H1 (cell line): ENCODE measurements around the gene PORCN. TPM values are rescaled to one million over a fixed set of nuclear protein-coding genes. Genes with fewer than 3 reads are reported as not detected.

ENCODE experiments used
- CTCF ChIA-PET: fragments of 300-600 bp; sonication (Branson Sonifier 250); formaldehyde crosslinking; loops from one replicate; lab custom pipeline; 2021; ENCODE audit not compliant: partially characterized antibody; lab: Charles Lee
- POLR2A ChIA-PET: fragments of 300-600 bp; sonication (Branson Sonifier 250); formaldehyde crosslinking; loops from one replicate; lab custom pipeline; 2021; ENCODE audit warnings: inconsistent platforms; ENCODE audit not compliant: partially characterized antibody; lab: Charles Lee
- DNase-seq, 2 experiments: peaks; one replicate each; pipeline versions ENCODE4 v3.0.0 to v3.0.0-alpha.2; 2010 to 2022; ENCODE audit warnings: low spot score in 2 of 2, low read depth in 1 of 2, mixed read lengths in 1 of 2
- FAIRE-seq: peaks from 2 replicates; lab custom pipeline; 2011; peaks lifted over from hg19 to GRCh38; lab: Jason Lieb, UNC
- H2AFZ ChIP-seq: 2 replicates; pipeline ENCODE4 v1.8.1; 2012; ENCODE audit warnings: low read length, inconsistent platforms
- H2AK5ac ChIP-seq: 2 replicates; pipeline ENCODE4 v1.6.1; 2013; ENCODE audit warnings: low read depth, low read length
- H2BK120ac ChIP-seq: replicated peaks from 2 replicates; pipeline ENCODE3; 2013; ENCODE audit warnings: low read depth, low read length, inconsistent platforms
- H2BK12ac ChIP-seq: 2 replicates; pipeline ENCODE4 v1.6.1; 2013; ENCODE audit warnings: low read depth, low read length
- H2BK15ac ChIP-seq: 2 replicates; pipeline ENCODE4 v1.6.1; 2013; ENCODE audit warnings: low read length
- H2BK20ac ChIP-seq: 2 replicates; pipeline ENCODE4 v1.6.1; 2013; ENCODE audit warnings: low read length
- H2BK5ac ChIP-seq: 2 replicates; pipeline ENCODE4 v1.6.1; 2013; ENCODE audit warnings: low read depth, low read length
- H3K14ac ChIP-seq: 2 replicates; pipeline ENCODE4 v1.6.1; 2013; ENCODE audit warnings: inconsistent platforms; ENCODE audit not compliant: insufficient read length
- H3K18ac ChIP-seq: 2 replicates; pipeline ENCODE4 v1.6.1; 2013; ENCODE audit warnings: low read length; ENCODE audit errors: extremely low read depth
- H3K23ac ChIP-seq: 2 replicates; pipeline ENCODE4 v1.6.1; 2013; ENCODE audit warnings: inconsistent platforms; ENCODE audit not compliant: insufficient read length
- H3K23me2 ChIP-seq: 2 replicates; pipeline ENCODE4 v1.6.1; 2013; ENCODE audit warnings: low read depth, low read length
- H3K27ac ChIP-seq: 2 replicates; pipeline ENCODE4 v1.6.1; 2011; ENCODE audit warnings: low read depth, low read length, inconsistent platforms
- H3K27me3 ChIP-seq, 4 experiments: replicated peaks in 1 of 4; 1 replicate in 1 of 4; 2 replicates in 3 of 4; pipeline versions ENCODE4 v1.6.1 to v1.8.1; 2011 to 2013; ENCODE audit warnings: low read length in 3 of 4, mild to moderate bottlenecking in 3 of 4, inconsistent platforms in 2 of 4, mixed read lengths in 2 of 4, moderate library complexity in 1 of 4; ENCODE audit not compliant: control insufficient read depth in 3 of 4, insufficient read depth in 3 of 4; ENCODE audit errors: extremely low read depth in 1 of 4
- H3K36me3 ChIP-seq, 4 experiments: 2 replicates each; pipeline versions ENCODE4 v1.6.1 to v1.8.1; 2011 to 2013; ENCODE audit warnings: mild to moderate bottlenecking in 4 of 4, low read length in 3 of 4, moderate library complexity in 2 of 4, control low read depth in 1 of 4, inconsistent platforms in 1 of 4; ENCODE audit not compliant: insufficient read depth in 4 of 4, control insufficient read depth in 2 of 4
- H3K4ac ChIP-seq: replicated peaks from 2 replicates; pipeline ENCODE3; 2013; ENCODE audit warnings: low read length, low read depth, mixed read lengths, inconsistent platforms; ENCODE audit not compliant: insufficient read length
- H3K4me1 ChIP-seq, 4 experiments: replicated peaks in 1 of 4; 1 replicate in 1 of 4; 2 replicates in 3 of 4; pipeline versions ENCODE4 v1.6.1 to v1.8.1; 2011 to 2013; ENCODE audit warnings: low read length in 3 of 4, inconsistent platforms in 2 of 4, mixed read lengths in 1 of 4; ENCODE audit not compliant: insufficient read depth in 4 of 4, control insufficient read depth in 3 of 4
- H3K4me2 ChIP-seq, 2 experiments: 2 replicates each; pipeline versions ENCODE4 v1.6.1 to v1.8.1; 2011 to 2013; ENCODE audit warnings: low read depth in 2 of 2, low read length in 2 of 2, control low read depth in 1 of 2, inconsistent platforms in 1 of 2, mild to moderate bottlenecking in 1 of 2; ENCODE audit not compliant: insufficient read depth in 1 of 2
- H3K4me3 ChIP-seq, 4 experiments: fragments of 200-600, 300-600 bp in 1 of 4; sonication (generic), shearing (Covaris generic), sonication (Bioruptor Twin) in 1 of 4; 2 replicates each; pipeline versions ENCODE4 v1.5.1 to v1.8.1; 2011 to 2016; ENCODE audit warnings: low read length in 4 of 4, low read depth in 3 of 4, control low read depth in 2 of 4, inconsistent platforms in 2 of 4, mild to moderate bottlenecking in 2 of 4, mixed read lengths in 1 of 4, moderate library complexity in 1 of 4; ENCODE audit not compliant: insufficient read depth in 2 of 4; ENCODE audit errors: extremely low read depth in 1 of 4
- H3K56ac ChIP-seq: replicated peaks from 2 replicates; pipeline ENCODE3; 2013; ENCODE audit warnings: low read depth, mild to moderate bottlenecking, mixed read lengths, low read length, inconsistent platforms; ENCODE audit not compliant: insufficient read length
- H3K79me1 ChIP-seq: 2 replicates; pipeline ENCODE4 v1.6.1; 2013; ENCODE audit warnings: low read depth, low read length, control low read depth
- H3K79me2 ChIP-seq, 2 experiments: 2 replicates each; pipeline versions ENCODE4 v1.6.1 to v1.8.1; 2012 to 2013; ENCODE audit warnings: low read length in 2 of 2, mild to moderate bottlenecking in 2 of 2, inconsistent platforms in 1 of 2; ENCODE audit not compliant: insufficient read depth in 2 of 2, control insufficient read depth in 1 of 2
- H3K9ac ChIP-seq, 4 experiments: replicated peaks in 1 of 4; 1 replicate in 1 of 4; 2 replicates in 3 of 4; pipeline versions ENCODE4 v1.6.1 to v1.8.1; 2011 to 2013; ENCODE audit warnings: low read depth in 3 of 4, low read length in 3 of 4, control low read depth in 2 of 4, mild to moderate bottlenecking in 2 of 4, moderate library complexity in 2 of 4, inconsistent platforms in 1 of 4; ENCODE audit errors: extremely low read depth in 1 of 4
- H3K9me3 ChIP-seq, 2 experiments: 2 replicates each; pipeline versions ENCODE4 v1.6.1 to v1.8.1; 2012 to 2013; ENCODE audit warnings: mild to moderate bottlenecking in 2 of 2, moderate library complexity in 2 of 2, control low read depth in 1 of 2, inconsistent platforms in 1 of 2, low read depth in 1 of 2, low read length in 1 of 2, mixed read lengths in 1 of 2; ENCODE audit not compliant: insufficient read depth in 2 of 2
- H4K20me1 ChIP-seq, 2 experiments: replicated peaks in 1 of 2; 2 replicates each; pipeline versions ENCODE3 to v1.8.1; 2011 to 2013; ENCODE audit warnings: inconsistent platforms in 2 of 2, low read length in 2 of 2, mild to moderate bottlenecking in 1 of 2; ENCODE audit not compliant: insufficient read depth in 2 of 2, control insufficient read depth in 1 of 2
- H4K5ac ChIP-seq: 2 replicates; pipeline ENCODE4 v1.6.1; 2013; ENCODE audit warnings: low read length, low read depth, mixed read lengths, inconsistent platforms; ENCODE audit not compliant: insufficient read length
- H4K8ac ChIP-seq: 2 replicates; pipeline ENCODE4 v1.8.0; 2013; ENCODE audit warnings: mild to moderate bottlenecking, moderate library complexity, low read length, inconsistent platforms; ENCODE audit not compliant: insufficient read depth; ENCODE audit errors: extremely low read depth
- H4K91ac ChIP-seq: replicated peaks from 2 replicates; pipeline ENCODE3; 2013; ENCODE audit warnings: low read length, mixed read lengths, inconsistent platforms; ENCODE audit not compliant: insufficient read length
- BRCA1 ChIP-seq: IDR thresholded peaks from 2 replicates; pipeline ENCODE4 v1.6.1; 2012; ENCODE audit warnings: low read depth, low read length, improper control_type of control experiment
- CTCF ChIP-seq, 3 experiments: IDR thresholded peaks; 1 replicate in 2 of 3; 2 replicates in 1 of 3; pipeline versions ENCODE4 v1.5.1 to v1.6.1; 2011; ENCODE audit warnings: low read length in 3 of 3, mild to moderate bottlenecking in 3 of 3, inconsistent platforms in 2 of 3, low read depth in 1 of 3, moderate library complexity in 1 of 3; ENCODE audit not compliant: insufficient read depth in 1 of 3; ENCODE audit errors: control extremely low read depth in 1 of 3
- EP300 ChIP-seq, 2 experiments: IDR thresholded peaks; 1 replicate in 1 of 2; 2 replicates in 1 of 2; pipeline ENCODE4 v1.6.1; 2011 to 2012; ENCODE audit warnings: low read depth in 2 of 2, low read length in 2 of 2, mild to moderate bottlenecking in 2 of 2, borderline replicate concordance in 1 of 2, inconsistent platforms in 1 of 2, moderate library complexity in 1 of 2
- FOSL1 ChIP-seq: IDR thresholded peaks from 2 replicates; pipeline ENCODE4 v1.6.1; 2011; ENCODE audit warnings: mild to moderate bottlenecking, low read depth, low read length, moderate library complexity; ENCODE audit not compliant: insufficient read depth
- PHF8 ChIP-seq: fragments of 200-600 bp; sonication (generic); conservative IDR thresholded peaks from 2 replicates; pipeline ENCODE4 v1.7.1; 2012; ENCODE audit warnings: low read depth, mild to moderate bottlenecking, inconsistent platforms, low read length, moderate library complexity
- POLR2AphosphoS5 ChIP-seq: IDR thresholded peaks from 2 replicates; pipeline ENCODE4 v1.6.1; 2011; ENCODE audit warnings: low read depth, low read length
- RNF2 ChIP-seq: fragments of 200-900, 300-1000 bp; sonication (generic); IDR thresholded peaks from 2 replicates; pipeline ENCODE4 v1.7.1; 2016; ENCODE audit warnings: borderline replicate concordance, low read depth, mild to moderate bottlenecking, antibody characterized with exemption, low read length; ENCODE audit not compliant: poor library complexity, severe bottlenecking; ENCODE audit errors: missing control alignments
- SRF ChIP-seq: IDR thresholded peaks from 2 replicates; pipeline ENCODE4 v1.6.1; 2011; ENCODE audit warnings: mild to moderate bottlenecking, low read depth, low read length, moderate library complexity
- USF2 ChIP-seq: IDR thresholded peaks from 2 replicates; pipeline ENCODE4 v1.6.1; 2011; ENCODE audit warnings: low read length, improper control_type of control experiment
- YY1 ChIP-seq: IDR thresholded peaks from 2 replicates; pipeline ENCODE4 v1.6.1; 2011; ENCODE audit warnings: low read depth, mild to moderate bottlenecking, low read length
- WGBS, 2 experiments: shearing (Covaris generic) in 1 of 2; methylation state at CpG; one replicate each; pipeline versions ENCODE4 v1.1.6 to v1.1.7; 2013 to 2015; ENCODE audit warnings: low lambda C conversion rate in 2 of 2, mixed read lengths in 2 of 2, inconsistent platforms in 1 of 2, low coverage in 1 of 2, missing lambda C conversion rate in 1 of 2; ENCODE audit not compliant: insufficient replicate concordance in 2 of 2, insufficient coverage in 1 of 2, insufficient read length in 1 of 2; ENCODE audit errors: extremely low coverage in 1 of 2, missing lambda C conversion rate in 1 of 2; 5-methylcytosine and 5-hydroxymethylcytosine counted together
- polyA plus RNA-seq, 7 experiments: library from polyadenylated mRNA; depleted of rRNA in 3 of 7; stranded (reverse) in 5 of 7; unstranded in 2 of 7; fragments of >200 nt in 5 of 7; fragments of 200-250 nt in 2 of 7; gene quantifications; 1 replicate in 5 of 7; 2 replicates in 1 of 7; 4 replicates in 1 of 7; pipeline versions ENCODE4 v1.2.1 to v1.2.3, GENCODE V29; 2011 to 2013; ENCODE audit warnings: missing spikeins in 2 of 7, mixed read lengths in 2 of 7
- total RNA-seq: library from RNA; stranded (reverse); fragmentation: NEBNext Ultra II Directional; extraction: Animal tissue kit (Norgen Biotek cat#: 25700); gene quantifications from 2 replicates; pipeline ENCODE4 v1.2.1, GENCODE V29; 2021

PORCN gene
- total and polyA plus RNA-seq, 2 of the 8 experiments (the other 6 are each of a cell fraction or from before 2014, with no cell fraction given), result 14.6 to 34.1 TPM

GRCh38 chrX:48560056-48560455 is 51.3 kb downstream of the PORCN start:
- Histone ChIP-seq H3K9me3 (no peaks in the 10 kb centered on the region), H3K4me3 (no peak overlapping the region), H3K9ac (no peak overlapping the region), H3K79me2 (no peaks in the 10 kb centered on the region), H3K23ac (no peak overlapping the region), H3K36me3 (peaks cover 0 to 8% (median under 1%) of the 10 kb centered on the region in 4 experiments; a peak in 3 of 8 replicates), H2AFZ (no peak overlapping the region), H2BK120ac (no peak overlapping the region), H2BK12ac (no peak overlapping the region), H3K4me2 (no peak overlapping the region), H3K79me1 (no peaks in the 10 kb centered on the region), H3K23me2 (no peaks in the 10 kb centered on the region), H3K4me1 (no peaks in the 10 kb centered on the region), H3K18ac (no peak overlapping the region), H3K27me3 (no peaks in the 10 kb centered on the region), H3K4ac (no peak overlapping the region), H3K27ac (no peak overlapping the region), H3K56ac (no peak overlapping the region), H2BK20ac (no peak overlapping the region), H4K8ac (no peak overlapping the region), H2BK5ac (no peak overlapping the region), H2BK15ac (no peak overlapping the region), H3K14ac (no peak overlapping the region), H4K91ac (no peak overlapping the region), H4K5ac (no peak overlapping the region), H4K20me1 (no peaks in the 10 kb centered on the region), H2AK5ac (no peak overlapping the region)
- WGBS, 2 experiments, result 100% methylated on average over 2 of the region's 14 CpGs; no CpG with 5 or more reads in 1 of the 2 experiments
- CTCF ChIA-PET, result no interaction called here
- no peak for DNase-seq
- no peak for FAIRE-seq
- POLR2A ChIA-PET, result interaction anchor here (2.9 kb wide), 1 partner anchor 14 kb away, joined by 11 read pairs; the partner anchor contains the start of gene RBM3
- TF ChIP-seq POLR2AphosphoS5 (no peak), CTCF (IDR thresholded peaks at IDR 0.05; ENCODE audit: control extremely low read depth in 1 of 3, insufficient read depth in 1 of 3, low read depth in 1 of 3, low read length in 3 of 3) (no peak), USF2 (no peak), BRCA1 (no peak), PHF8 (no peak), RNF2 (no peak), EP300 (IDR thresholded peaks at IDR 0.05; ENCODE audit: borderline replicate concordance in 1 of 2, low read depth in 2 of 2, low read length in 2 of 2) (no peak), FOSL1 (no peak), YY1 (no peak), SRF (no peak)
